Measurements from ENCODE around the gene TRO.

DNA sequence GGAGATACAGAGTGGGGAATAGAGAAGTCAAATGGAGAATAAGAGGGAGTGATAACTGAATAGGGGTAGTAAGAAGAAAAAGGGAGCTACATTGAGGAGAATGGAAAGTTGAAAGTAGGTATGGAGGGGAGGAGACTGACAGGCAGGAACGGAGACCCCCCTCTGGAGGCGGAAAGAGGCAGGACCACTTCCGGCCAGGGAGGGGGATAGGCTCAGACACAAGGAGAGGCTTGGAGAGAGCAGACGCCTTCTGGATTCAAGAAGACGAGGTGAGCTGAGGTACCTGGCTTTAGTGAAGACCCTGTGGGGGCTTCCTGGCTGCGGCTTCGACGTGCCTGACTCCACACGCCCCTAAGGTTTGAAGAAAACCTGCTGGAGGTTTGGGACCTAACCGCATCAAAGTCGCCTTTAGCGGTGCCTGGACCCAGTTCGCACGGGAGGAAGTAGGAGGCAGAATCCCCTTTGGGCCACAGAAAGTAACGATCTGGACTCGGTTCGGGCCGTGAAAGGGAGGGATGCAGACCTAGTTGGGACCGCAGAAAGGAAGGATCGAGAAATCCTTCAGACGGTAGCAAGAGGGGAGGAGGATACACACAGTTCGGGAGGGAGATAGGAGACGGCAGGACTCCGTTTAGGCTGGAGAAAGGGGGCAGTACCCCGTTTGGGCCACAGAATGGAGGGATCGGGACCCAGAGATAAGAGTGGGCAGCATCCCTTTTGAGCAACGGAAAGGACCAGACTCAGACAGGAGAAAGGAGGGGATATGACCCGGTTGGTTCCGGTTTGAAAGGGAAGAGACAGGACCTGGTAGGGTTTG lies at the start of gene TRO:
- TF ChIP-seq, protein P1, sequence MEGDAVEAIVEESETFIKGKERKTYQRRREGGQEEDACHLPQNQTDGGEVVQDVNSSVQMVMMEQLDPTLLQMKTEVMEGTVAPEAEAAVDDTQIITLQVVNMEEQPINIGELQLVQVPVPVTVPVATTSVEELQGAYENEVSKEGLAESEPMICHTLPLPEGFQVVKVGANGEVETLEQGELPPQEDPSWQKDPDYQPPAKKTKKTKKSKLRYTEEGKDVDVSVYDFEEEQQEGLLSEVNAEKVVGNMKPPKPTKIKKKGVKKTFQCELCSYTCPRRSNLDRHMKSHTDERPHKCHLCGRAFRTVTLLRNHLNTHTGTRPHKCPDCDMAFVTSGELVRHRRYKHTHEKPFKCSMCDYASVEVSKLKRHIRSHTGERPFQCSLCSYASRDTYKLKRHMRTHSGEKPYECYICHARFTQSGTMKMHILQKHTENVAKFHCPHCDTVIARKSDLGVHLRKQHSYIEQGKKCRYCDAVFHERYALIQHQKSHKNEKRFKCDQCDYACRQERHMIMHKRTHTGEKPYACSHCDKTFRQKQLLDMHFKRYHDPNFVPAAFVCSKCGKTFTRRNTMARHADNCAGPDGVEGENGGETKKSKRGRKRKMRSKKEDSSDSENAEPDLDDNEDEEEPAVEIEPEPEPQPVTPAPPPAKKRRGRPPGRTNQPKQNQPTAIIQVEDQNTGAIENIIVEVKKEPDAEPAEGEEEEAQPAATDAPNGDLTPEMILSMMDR (conservative IDR thresholded peaks at IDR 0.05; ENCODE audit: low read depth, low read length), result 0 out of 2 replicates have a peak, but pooled peaks have one; percentile 19
- TF ChIP-seq EZH2 (IDR thresholded peaks at IDR 0.05; ENCODE audit: borderline replicate concordance, low read depth, low read length, poor library complexity, severe bottlenecking), result no peak
